NCI-H82 treated with DMSO at 0.1 percent for 48 hours (cell line): ENCODE results near the gene OR1I1.

Experiments
- DNase-seq: peaks from one replicate; lab custom pipeline; 2025; ENCODE audit not compliant: unreplicated experiment; lab: John Stamatoyannopoulos, UW

Gene OR1I1

DNA sequence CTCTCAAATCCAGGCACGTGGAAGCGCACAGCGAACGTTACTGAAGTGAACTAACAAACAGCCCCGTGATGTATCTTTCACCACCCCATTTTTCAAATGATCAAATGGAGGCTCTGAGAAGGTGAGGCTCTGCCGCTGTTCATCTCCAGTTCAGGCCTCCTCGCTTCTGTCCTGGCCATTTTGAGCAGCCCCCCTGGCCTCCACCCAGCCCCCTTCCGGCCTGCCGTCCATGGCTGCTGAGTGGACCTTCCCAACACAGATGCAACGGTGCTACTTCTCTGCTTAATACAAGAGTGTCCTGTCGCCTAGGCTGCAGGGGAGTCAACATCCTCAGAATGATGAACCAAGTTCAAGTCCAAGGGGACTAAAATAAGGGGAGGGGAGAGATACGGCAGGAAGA, 34.8 kb downstream of the OR1I1 start:
- no peak for DNase-seq

- no peak for DNase-seq
These were observed 36.2 kb downstream of the OR1I1 start for GRCh38 chr19:15118248-15118647.

- DNase-seq = no peak
These were observed 36.9 kb downstream of the OR1I1 start for GRCh38 chr19:15118789-15119494.

DNA sequence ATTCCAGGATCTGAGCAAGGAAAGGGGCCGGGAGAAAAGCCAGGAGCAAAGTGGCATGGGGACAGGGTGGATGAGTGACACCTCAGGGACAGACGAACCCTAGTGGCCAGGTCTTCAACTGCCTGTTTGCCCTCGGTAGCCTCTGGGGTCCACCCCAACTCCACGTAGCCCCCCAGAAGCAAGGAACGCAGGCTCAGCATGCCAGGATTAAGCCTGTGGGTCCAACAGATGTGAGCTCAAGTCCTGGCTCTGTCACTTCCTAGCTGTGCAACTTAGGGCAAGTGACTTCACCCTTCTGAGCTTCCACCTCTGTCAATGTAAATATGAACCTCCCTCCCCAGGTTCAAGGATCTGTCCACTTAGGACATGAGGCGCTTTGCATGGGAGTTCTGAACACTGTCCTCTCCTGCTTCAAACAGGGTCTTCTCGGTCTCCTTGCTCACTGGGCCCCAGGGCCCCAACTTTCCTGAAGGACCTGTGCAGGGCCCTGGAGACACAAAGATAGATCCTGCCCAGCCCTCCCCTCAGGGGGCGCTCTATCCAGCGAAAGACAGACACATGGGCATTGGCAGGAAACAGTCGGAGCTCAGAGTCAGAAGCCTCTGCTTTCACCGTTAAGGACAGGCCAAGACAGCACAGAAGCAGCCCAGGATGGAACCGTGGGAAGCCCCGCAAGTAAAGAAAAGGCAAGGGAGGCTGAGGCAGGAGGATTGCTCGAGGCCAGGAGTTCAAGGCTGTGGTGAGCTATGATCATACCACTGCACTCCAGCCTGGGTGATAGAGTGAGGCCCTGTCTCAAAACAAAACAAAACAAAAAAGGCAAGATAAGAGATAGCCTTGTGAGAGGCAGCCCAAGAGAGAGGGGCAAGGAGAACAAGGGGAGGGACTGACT, 38.4 kb downstream of the OR1I1 start:
- DNase-seq = no peak

- DNase-seq = no peak
These were observed 40.5 kb downstream of the OR1I1 start for GRCh38 chr19:15122331-15123030.

DNA sequence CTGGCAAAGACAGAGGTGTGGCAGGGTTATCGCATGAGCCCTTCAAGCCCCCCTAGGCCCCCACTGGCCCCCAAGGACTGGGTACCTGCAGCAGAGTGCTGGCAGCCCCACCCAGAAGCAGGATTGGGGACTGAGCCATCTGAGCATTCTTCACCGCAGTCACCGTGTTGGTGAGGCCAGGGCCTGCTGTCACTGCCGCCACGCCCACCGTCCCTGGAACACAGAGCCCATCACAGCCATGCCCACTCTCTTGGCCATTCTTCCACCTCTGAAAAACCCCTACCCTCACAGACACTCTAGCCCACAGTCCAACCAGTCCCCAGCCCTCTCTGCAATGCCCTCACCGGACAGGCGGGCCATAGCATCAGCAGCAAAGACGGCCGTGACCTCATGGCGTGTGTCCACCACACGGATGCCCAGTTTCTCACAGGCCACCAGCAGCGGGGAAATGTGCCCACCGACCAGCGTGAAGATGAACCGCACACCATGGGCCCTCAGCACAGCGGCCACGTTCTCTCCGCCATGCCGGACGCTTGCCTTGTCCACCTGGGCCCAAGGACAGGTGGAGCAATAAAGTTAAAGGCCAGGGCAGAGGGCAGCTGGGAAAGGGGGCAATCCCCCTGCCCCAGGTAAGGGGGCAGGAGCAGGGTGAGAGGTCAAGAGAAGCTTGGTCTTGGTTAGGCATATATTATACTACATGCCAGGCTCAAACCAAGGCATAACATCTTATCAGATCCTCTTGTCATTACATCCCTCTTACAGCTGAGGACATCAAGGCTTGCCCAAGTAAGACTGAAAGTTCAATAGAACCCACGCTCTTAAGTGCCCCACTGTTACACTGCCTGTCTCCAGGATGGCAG, 41.2 kb downstream of the OR1I1 start:
- no peak for DNase-seq

DNA sequence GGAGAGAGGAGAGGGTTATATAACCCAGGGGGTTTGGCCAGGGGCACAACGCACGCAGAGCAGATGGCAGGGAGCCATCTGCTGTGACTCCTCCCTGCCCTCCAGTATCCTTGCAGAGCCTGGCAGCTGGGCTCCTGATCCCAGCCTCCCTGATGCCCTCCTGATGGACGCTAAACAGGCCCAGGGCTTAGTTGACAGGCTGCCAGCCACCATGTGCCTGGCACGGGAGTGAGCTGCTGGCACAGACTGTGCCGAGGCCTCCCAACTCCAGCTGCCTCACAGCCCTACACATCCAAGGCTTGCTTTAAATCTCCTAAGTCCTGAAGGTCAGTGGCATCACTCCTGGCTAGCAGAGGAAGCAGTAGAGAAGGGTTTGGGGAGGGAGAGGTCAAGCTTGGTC, 41.9 kb downstream of the OR1I1 start:
- no peak for DNase-seq

DNA sequence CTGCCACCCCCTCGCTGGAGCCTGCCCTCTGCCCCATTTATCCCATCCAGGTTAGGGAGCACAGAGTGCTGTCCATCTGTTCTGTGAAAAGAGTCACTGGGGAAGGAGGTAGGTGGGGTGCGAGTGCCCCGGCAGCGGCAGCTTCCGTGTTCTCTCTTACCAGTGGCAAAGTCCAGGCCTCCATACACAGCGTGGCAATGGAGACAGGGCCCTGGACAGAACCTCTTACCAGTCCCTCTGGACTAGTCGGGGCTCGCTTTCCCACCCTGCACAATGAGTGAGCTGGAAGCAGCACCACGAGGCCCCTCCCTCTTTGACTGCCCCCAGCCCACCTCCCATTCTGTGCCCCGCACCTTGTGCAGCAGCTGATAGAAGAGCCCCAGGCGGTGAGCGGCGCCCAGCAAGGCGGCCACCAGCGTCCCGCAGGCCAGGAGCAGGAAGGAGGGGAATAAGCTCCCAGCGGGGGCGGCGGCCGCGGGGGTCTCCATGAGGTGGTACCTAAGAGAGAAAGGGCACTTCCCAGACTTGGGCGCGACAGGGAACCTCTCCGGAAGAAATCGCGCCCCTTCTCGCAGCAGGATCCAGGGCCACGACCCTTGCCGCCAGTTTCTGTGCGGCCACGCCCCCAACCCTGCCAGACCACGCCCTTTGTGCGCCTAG, 42.7 kb downstream of the OR1I1 start:
- DNase-seq = no peak

DNA sequence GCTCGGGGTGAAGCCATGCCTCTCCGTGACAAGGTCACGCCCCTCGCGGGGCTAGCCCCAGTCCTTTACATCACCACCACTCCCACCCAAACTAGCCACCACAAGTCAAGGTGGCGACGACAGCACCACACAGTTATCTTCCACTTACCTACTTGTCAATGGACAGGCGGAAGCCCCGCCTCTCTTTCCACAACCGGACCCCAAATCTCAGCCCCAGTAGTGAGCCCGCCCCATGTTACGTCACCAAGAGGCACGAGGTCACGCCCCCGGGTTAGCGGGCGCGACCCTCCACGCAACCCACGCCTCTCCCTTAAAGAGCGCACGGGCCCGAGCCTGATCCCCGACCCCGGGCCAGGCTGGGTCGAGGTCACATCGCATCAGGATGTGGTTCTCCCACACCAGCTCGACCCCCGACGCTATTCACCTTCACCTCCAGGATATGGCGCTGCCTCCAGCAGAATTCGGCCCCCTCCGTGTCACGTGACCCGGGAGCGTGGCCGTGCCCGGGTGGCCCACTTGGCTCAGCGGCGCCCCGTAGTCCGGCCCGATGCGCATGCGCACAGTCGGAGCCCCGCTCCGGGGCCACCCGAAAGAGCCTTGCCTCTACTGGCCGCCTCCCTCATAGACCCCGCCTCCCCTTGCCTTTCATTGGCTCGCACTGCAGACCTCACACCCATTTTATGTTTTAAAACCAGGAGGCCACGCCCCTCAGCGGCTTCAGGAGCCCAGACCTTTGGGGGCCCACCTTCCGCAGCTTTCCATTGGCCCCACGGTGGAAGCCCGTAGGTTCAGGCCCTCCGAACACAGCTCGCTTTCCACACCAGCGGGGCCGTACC, 43.4 kb downstream of the OR1I1 start:
- DNase-seq = peak; percentile 100

DNA sequence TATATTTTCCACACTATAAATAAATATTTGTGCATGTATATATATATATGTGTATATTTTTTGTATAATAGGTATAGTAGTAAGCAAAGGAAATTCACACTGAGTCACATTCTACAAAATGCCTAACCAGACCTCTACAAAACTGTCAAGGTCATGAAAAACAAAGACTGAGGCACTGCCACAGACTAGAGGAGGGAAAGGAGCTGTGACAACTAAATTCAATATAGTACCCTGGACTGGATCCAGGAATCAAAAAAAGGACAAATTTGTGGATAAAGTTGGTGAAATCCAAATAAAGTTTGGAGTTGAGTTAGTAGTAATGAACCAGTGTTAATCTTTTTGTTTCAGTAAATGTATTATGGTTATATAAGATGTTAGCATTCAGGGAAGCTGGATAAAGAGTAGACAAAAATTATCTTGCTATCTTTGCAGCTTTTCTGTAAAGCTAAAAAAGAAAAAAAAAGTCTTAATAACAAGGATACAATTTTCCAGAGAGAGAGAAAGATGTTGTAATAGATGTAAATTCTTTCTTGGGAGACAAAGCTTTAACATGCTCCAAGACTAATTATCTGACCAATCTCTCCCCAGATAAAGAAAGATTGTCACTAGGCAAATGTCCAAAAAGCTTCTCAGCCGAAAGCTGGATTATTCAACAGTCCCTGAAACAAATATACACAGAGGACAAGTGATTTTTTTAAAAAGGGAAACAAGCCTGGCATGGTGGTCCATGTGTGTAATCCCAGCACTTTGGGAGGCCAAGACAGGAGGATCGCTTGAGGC, 44.3 kb downstream of the OR1I1 start:
- no peak for DNase-seq

DNA sequence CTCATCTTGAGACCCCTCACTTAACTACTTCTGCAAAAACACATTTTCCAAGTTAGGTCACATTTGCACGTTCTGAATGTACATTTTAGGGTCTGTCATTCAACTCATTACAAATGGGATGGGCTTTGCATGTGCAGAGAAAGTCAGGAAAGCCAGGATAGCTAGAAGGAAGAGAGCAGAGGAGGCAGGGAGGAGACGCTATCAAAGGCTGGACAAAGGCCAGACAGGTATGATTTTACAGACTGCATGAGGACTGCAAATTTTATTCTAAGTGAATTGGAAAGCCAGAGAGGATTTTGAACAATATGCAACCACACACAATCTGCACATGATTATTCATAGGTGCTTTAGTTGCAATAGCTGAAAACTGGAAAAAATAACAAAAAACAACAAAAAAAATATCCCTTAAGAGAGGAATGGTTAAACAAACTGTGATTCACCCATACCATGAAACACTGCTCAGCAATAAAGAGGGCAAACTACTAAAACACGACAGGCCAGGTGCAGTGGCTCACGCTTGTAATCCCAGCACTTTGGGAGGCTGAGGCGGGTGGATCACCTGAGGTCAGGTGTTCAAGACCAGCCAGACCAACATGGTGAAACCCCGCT, 46.3 kb downstream of the OR1I1 start:
- no peak for DNase-seq

- DNase-seq = no peak
These were observed 48.0 kb downstream of the OR1I1 start for GRCh38 chr19:15129856-15130585.

- no peak for DNase-seq
These were observed 54.4 kb downstream of the OR1I1 start for GRCh38 chr19:15136234-15136954.

DNA sequence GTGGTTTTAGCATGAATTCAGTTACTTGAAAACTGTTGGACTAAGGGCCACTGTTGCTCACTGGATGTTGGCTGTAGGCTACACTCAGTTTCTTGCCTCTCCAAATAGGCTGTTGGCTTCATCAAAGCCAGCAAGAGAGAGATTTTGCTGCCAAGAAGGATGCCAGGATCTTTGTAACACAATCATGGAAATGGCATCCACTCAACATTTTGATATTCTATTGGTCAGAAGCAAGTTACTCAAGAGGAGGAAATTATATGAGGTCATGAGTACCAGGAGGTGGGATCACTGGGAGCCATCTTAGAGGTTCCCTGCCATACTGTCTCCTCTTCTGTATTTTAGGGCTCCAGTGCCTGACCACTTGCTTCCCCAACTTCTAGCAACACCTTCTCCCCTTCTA, 55.8 kb downstream of the OR1I1 start:
- no peak for DNase-seq

- no peak for DNase-seq
These were observed 56.4 kb downstream of the OR1I1 start for GRCh38 chr19:15138427-15138826.

DNA sequence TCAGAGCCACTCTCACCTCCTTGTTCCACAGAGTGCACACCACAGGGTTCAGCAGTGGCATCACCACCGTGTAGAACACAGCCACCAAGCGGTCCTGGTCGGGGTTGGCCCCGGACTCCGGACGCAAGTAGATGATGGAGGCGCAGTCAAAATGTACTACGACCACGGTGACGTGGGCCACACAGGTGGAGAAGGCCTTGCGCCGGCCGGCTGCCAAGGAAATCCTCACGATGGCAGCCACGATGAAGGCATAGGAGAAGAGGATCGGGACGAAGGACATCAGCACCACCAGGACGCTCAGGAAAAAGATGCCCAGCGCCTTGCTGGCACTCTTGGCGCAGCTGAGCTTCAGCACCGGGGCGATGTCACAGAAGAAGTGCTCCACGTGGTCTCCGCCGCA, 59.1 kb downstream of the OR1I1 start:
- DNase-seq = no peak

- DNase-seq = no peak
These were observed 60.3 kb downstream of the OR1I1 start for GRCh38 chr19:15142313-15142712.
